ENCODE measurements around the gene EXOG.

GRCh38 chr3:38573111-38573510 is 77.0 kb downstream of the EXOG start:
- TF ChIP-seq CTCF (IDR thresholded peaks at IDR 0.05) (no peak), EZH2 (IDR thresholded peaks at IDR 0.05; ENCODE audit: borderline replicate concordance, insufficient read depth, low read depth, low read length, poor library complexity, severe bottlenecking) (no peak)

Data from B cell (primary cell).